ENCODE results near the gene ERVW-1.

Gene ERVW-1

DNA sequence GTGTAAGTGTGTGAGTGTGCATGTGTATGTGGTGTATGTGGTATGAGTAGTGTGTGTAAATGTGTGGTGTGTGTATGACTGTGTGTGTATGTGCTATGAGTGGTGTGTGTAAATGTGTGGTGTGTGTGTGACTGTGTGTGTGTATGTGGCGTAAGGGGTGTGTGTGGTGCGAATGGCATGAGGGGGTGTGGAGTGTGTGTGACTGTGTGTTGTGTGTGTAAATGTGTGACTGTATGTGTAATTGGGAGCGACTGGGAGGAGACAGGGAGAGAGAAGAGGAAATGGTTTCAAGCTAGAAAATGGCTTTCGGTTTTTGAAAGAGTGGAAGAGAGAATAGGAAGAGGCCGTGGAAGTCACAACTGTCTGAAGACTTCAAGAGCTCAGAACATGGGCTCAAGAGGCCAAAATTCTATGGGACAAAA is 54.0 kb downstream of the ERVW-1 start:
- DNase-seq (ENCODE audit: low spot score) = no peak

GRCh38 chr7:92422926-92423325 is 54.8 kb downstream of the ERVW-1 start:
- no peak for DNase-seq (ENCODE audit: low spot score)

GRCh38 chr7:92421676-92422435 is 55.9 kb downstream of the ERVW-1 start:
- no peak for DNase-seq (ENCODE audit: low spot score)
